AG04450 (cell line): Measurements from ENCODE around the gene TNFRSF1A. TPM values are rescaled to one million over a fixed set of nuclear protein-coding genes. Genes with fewer than 3 reads are reported as not detected.

Source experiments
- CTCF ChIA-PET: fragments of 300-600, 350-600 bp; formaldehyde crosslinking; extraction: SDS; loops from one replicate; lab custom pipeline; 2022; ENCODE audit warnings: antibody characterized with exemption, inconsistent platforms; lab: Charles Lee
- POLR2A ChIA-PET: fragments of 350-600 bp; formaldehyde crosslinking; extraction: SDS; loops from one replicate; lab custom pipeline; 2021; ENCODE audit warnings: antibody characterized with exemption, inconsistent platforms; lab: Yijun Ruan, JAX
- DNase-seq: peaks from one replicate; pipeline ENCODE4 v3.0.0-alpha.2; 2011; ENCODE audit warnings: low read depth, low spot score
- H3K27ac ChIP-seq: one replicate; pipeline ENCODE4 v1.5.1; 2012; ENCODE audit warnings: low read depth, low read length, control low read depth
- H3K27me3 ChIP-seq: one replicate; pipeline ENCODE4 v1.6.0; 2012; ENCODE audit warnings: low read length; ENCODE audit not compliant: control insufficient read depth, insufficient read depth
- H3K4me3 ChIP-seq: 2 replicates; pipeline ENCODE4 v1.5.1; 2011; ENCODE audit warnings: mild to moderate bottlenecking, low read depth, low read length, control low read depth
- H3K9me3 ChIP-seq: 2 replicates; pipeline ENCODE4 v1.5.1; 2012; ENCODE audit warnings: low read length; ENCODE audit not compliant: control insufficient read depth, insufficient read depth
- polyA plus RNA-seq: library from polyadenylated mRNA; depleted of rRNA; stranded (reverse); fragments of >200 nt; gene quantifications from 2 replicates; pipeline ENCODE4 v1.2.3, GENCODE V29; 2011
- TF ChIP-seq, protein P1 (sequence below): IDR thresholded peaks from 2 replicates; pipeline ENCODE4 v1.5.1; 2011; ENCODE audit warnings: low read depth, low read length, control low read depth, inconsistent platforms

Gene TNFRSF1A
- polyA plus RNA-seq, 1 experiment, result 231 TPM

DNA sequence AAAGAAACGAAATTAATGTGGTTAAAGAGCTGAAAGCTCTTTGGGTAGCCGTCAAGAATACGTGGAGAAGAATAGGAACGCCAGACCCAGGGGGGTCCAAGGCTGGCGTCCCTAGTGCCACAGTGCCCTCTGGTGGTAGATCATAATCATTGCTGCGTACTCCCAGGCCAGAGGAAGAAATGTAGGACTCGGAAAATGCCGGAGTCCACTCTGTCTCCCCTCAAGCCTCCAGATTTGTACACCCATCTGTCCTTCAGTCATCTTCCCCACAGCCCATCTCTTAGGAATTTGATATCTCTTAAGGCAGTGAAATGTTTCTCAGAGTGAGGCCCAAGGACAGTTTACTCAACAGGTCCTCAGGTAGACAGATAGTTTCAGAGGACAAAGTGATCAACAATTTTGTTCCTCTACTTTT is 56.8 kb downstream of the TNFRSF1A start:
- ChIA-PET POLR2A (interaction anchor here (0.5 kb wide), 1 partner anchor 249 kb away, joined by 5 read pairs; the partner anchor contains the start of gene GAPDH), CTCF (interaction anchor here (0.6 to 6.3 kb wide), 49 partner anchors 10 to 856 kb away, joined by 3 to 185 read pairs (median 4); partner anchors contain the start of gene CD9)
- Histone ChIP-seq H3K27me3 (no peaks in the 10 kb centered on the region), H3K4me3 (no peak overlapping the region), H3K27ac (peak overlapping the region; percentile 52), H3K9me3 (peaks cover 3% of the 10 kb centered on the region; the same call in 1 of the 2 replicates)
- TF ChIP-seq, protein P1, sequence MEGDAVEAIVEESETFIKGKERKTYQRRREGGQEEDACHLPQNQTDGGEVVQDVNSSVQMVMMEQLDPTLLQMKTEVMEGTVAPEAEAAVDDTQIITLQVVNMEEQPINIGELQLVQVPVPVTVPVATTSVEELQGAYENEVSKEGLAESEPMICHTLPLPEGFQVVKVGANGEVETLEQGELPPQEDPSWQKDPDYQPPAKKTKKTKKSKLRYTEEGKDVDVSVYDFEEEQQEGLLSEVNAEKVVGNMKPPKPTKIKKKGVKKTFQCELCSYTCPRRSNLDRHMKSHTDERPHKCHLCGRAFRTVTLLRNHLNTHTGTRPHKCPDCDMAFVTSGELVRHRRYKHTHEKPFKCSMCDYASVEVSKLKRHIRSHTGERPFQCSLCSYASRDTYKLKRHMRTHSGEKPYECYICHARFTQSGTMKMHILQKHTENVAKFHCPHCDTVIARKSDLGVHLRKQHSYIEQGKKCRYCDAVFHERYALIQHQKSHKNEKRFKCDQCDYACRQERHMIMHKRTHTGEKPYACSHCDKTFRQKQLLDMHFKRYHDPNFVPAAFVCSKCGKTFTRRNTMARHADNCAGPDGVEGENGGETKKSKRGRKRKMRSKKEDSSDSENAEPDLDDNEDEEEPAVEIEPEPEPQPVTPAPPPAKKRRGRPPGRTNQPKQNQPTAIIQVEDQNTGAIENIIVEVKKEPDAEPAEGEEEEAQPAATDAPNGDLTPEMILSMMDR, result peak; percentile 91
- DNase-seq, result no peak

DNA sequence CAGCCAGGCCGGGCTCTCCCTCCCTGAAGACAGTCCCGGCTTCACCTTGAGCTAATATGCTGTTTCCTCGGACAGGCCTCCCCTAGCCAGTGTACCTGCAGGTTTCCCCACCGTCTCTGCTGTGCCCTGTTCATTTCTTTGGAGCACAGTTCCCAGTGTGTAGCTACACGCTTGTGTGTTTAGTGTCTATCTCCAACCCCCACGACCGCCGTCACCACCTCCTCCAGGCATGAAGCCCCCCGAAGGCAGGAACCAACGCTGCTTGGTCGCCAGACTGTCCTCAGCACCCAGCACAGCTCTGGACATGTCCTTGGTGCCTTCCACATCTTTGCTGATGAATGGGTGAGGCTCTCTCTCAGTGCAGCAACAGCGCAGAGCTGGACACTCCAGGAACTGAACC is 57.6 kb downstream of the TNFRSF1A start:
- no peak for DNase-seq
- Histone ChIP-seq H3K9me3 (no peaks in the 10 kb centered on the region; the same call in 1 of the 2 replicates), H3K27ac (no peak overlapping the region), H3K4me3 (no peak overlapping the region), H3K27me3 (no peaks in the 10 kb centered on the region)
- CTCF ChIA-PET, result interaction anchor here (0.6 to 6.3 kb wide), 50 partner anchors 10 to 856 kb away, joined by 3 to 185 read pairs (median 4); partner anchors contain the start of gene CD9
- TF ChIP-seq, protein P1, result no peak
- POLR2A ChIA-PET, result interaction anchor here (0.7 kb wide), 1 partner anchor 233 kb away, joined by 3 read pairs; no protein-coding TSS in a partner anchor

DNA sequence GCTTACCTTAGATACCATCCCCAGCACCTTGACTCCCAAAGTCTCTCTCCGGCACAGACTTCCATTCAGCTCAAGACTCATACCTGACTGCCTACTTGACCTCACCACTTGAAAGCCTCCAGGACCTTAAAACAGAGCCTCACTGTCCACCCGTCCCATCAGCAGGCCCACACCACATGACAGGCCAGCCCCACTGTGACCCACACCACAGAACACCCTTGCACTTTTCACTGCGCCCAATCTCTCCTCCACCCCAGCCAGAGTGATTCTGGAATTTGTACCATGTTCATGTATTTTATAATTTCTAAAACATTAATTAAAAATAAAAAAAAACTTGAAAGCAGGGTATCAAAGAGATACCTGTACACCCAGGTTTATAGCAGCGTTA is 59.4 kb downstream of the TNFRSF1A start:
- TF ChIP-seq, protein P1, result no peak
- CTCF ChIA-PET, result interaction anchor here (1.5 to 6.3 kb wide), 4 partner anchors 87 to 294 kb away, joined by 7 to 185 read pairs (median 106); no protein-coding TSS in a partner anchor
- H3K27ac ChIP-seq, result no peak overlapping the region
- H3K9me3 ChIP-seq, result no peaks in the 10 kb centered on the region; the same call in 1 of the 2 replicates
- DNase-seq, result no peak
- no peak overlapping the region for H3K4me3 ChIP-seq
- H3K27me3 ChIP-seq, result no peaks in the 10 kb centered on the region
- POLR2A ChIA-PET, result interaction anchor here (0.6 kb wide), 1 partner anchor 252 kb away, joined by 4 read pairs; no protein-coding TSS in a partner anchor

DNA sequence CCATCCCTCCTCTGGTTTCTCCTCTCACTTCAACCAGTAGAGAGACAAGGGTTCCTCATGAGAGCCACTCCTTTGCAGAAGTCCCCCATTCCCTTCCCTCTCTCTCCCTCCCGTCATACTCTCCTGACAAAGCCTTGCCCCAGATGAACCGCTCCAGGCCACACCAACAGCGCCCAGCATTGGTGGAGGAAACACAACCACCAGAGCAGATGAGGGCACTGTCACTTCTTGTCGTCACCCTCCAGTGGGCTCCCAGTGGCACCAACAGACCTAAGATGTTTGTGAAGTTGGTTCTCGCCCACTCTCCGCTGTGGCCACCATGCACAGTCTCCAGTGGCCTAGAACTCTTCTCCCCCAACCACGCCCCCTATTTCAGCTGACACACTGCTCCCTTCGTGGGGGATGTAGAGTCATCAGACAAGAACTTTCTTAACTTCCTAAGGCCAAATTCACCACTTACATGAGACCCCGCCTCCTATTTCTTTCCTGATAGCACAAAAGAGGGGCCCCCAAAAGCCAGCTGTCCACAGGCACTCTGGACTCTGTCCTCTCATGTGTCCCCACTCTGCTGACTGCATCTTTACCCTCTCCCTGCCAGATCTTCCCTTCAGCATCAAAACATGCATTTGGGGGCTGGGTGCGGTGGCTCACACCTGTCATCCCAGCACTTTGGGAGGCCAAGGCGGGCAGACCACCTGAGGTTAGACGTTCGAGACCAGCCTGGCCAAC is 60.6 kb downstream of the TNFRSF1A start:
- POLR2A ChIA-PET, result no interaction called here
- Histone ChIP-seq H3K9me3 (no peaks in the 10 kb centered on the region), H3K27ac (peak overlapping the region; percentile 92), H3K4me3 (no peak overlapping the region), H3K27me3 (no peaks in the 10 kb centered on the region)
- TF ChIP-seq, protein P1, result no peak
- DNase-seq, result no peak
- CTCF ChIA-PET, result interaction anchor here (1.5 to 6.1 kb wide), 3 partner anchors 86 to 293 kb away, joined by 7 to 185 read pairs (median 28); no protein-coding TSS in a partner anchor
